ENCODE data around the gene ZNF780B. TPM values are rescaled to one million over a fixed set of nuclear protein-coding genes. Genes with fewer than 3 reads are reported as not detected.

ZNF780B gene
- total and polyA plus RNA-seq, 4 donors: 1.5 to 28.9 (median 11.4) TPM

DNA sequence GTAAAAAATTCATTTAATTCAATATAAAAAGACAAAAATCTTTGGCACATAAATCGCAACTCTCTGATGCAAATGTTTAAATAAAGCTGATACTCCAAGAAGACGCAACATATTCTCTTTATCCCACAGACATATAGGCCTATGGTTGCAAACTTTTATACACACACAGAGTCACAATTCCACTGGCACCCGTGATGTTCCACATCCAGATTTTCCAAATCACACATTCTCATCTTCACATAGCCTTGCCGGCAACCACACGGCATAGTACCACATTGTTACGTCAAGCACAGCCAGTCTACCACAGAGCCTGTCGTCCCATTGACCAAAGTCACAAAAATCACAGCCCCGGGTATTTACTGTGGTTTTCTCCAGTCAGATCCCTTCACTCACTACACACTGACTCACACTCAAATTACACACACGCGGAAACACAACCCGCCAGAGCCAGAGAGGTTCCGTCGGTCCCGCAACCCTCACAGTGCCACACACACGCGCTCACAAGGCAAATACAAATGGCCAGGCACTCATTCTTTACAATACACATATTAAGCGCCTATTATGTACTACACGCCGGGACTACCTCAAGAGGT lies 59.7 kb downstream of the ZNF780B start:
- H3K4me1 ChIP-seq (ENCODE audit: control insufficient read depth in 1 of 2, insufficient read depth in 2 of 2, low read length in 2 of 2): peaks cover 0 to 2% of the 10 kb centered on the region in 2 donors
- peak in 1 of 2 donors; percentile 40 for DNase-seq
- ATAC-seq (ENCODE audit: low FRiP score): peak; percentile 55
- H3K9me3 ChIP-seq (ENCODE audit: control insufficient read depth, low read length): no peaks in the 10 kb centered on the region
- H3K4me3 ChIP-seq (ENCODE audit: low read length in 2 of 2): peak overlapping the region; percentile 39 to 63
- intact Hi-C loops (cut with DNase I): no loop called here
- H3K27me3 ChIP-seq (ENCODE audit: control insufficient read depth in 1 of 2, insufficient read depth in 2 of 2, low read length in 1 of 2): no peaks in the 10 kb centered on the region
- 3 to 4% methylated on average over 19 of the region's 19 CpGs for WGBS, 2 donors
- H3K36me3 ChIP-seq (ENCODE audit: control insufficient read depth in 1 of 2, insufficient read depth in 2 of 2, low read length in 1 of 2): no peaks in the 10 kb centered on the region
- H3K27ac ChIP-seq (ENCODE audit: low read depth in 1 of 2, low read length in 2 of 2): peak overlapping the region in 1 of 2 donors; percentile 87

DNA sequence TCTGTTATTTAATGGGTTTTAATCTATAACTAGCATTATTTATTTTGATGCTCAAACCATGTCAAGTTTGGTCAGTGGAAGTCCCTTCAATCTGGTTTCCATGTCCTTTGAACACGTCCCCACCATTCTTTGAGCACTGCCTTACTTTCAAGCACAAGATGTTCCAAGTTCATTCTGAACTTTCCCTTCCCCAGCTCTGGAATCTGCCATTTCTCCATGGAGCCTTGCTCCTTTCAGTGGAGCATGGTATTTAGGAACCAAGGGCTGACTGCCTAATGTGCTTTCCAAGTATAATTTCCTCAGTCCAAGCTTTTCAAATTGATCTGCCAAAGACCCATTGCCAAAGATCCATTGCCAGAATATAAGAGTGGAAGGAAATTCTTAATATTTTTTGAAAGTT lies 60.2 kb downstream of the ZNF780B start:
- Histone ChIP-seq H3K4me1 (ENCODE audit: control insufficient read depth in 1 of 2, insufficient read depth in 2 of 2, low read length in 2 of 2) (peaks cover 0 to 2% of the 10 kb centered on the region in 2 donors), H3K27ac (ENCODE audit: low read depth in 1 of 2, low read length in 2 of 2) (no peak overlapping the region), H3K4me3 (ENCODE audit: low read length in 2 of 2) (no peak overlapping the region), H3K36me3 (ENCODE audit: control insufficient read depth in 1 of 2, insufficient read depth in 2 of 2, low read length in 1 of 2) (no peaks in the 10 kb centered on the region), H3K9me3 (ENCODE audit: control insufficient read depth, low read length) (no peaks in the 10 kb centered on the region), H3K27me3 (ENCODE audit: control insufficient read depth in 1 of 2, insufficient read depth in 2 of 2, low read length in 1 of 2) (no peaks in the 10 kb centered on the region)
- intact Hi-C loops (cut with DNase I): no loop called here
- ATAC-seq (ENCODE audit: low FRiP score): no peak
- DNase-seq: no peak
- WGBS, 2 donors: 9 to 15% methylated on average over 1 of the region's 1 CpG

- H3K27ac ChIP-seq (ENCODE audit: low read depth in 1 of 2, low read length in 2 of 2): no peak overlapping the region
- no peaks in the 10 kb centered on the region for H3K27me3 ChIP-seq (ENCODE audit: control insufficient read depth in 1 of 2, insufficient read depth in 2 of 2, low read length in 1 of 2)
- DNase-seq (no peak), ATAC-seq (ENCODE audit: low FRiP score) (no peak)
- H3K4me1 ChIP-seq (ENCODE audit: control insufficient read depth in 1 of 2, insufficient read depth in 2 of 2, low read length in 2 of 2): peaks cover 0 to 2% of the 10 kb centered on the region in 2 donors
- H3K36me3 ChIP-seq (ENCODE audit: control insufficient read depth in 1 of 2, insufficient read depth in 2 of 2, low read length in 1 of 2): no peaks in the 10 kb centered on the region
- intact Hi-C loops (cut with DNase I): no loop called here
- H3K4me3 ChIP-seq (ENCODE audit: low read length in 2 of 2): no peak overlapping the region
- no peaks in the 10 kb centered on the region for H3K9me3 ChIP-seq (ENCODE audit: control insufficient read depth, low read length)
Observed at GRCh38 chr19:39994361-39994760, 61.7 kb downstream of the ZNF780B start.

GRCh38 chr19:39993605-39994004 lies 62.4 kb downstream of the ZNF780B start:
- H3K9me3 ChIP-seq (ENCODE audit: control insufficient read depth, low read length): no peaks in the 10 kb centered on the region
- no peak for DNase-seq
- 97 to 100% methylated on average over 1 of the region's 1 CpG for WGBS, 2 donors
- H3K27ac ChIP-seq (ENCODE audit: low read depth in 1 of 2, low read length in 2 of 2): no peak overlapping the region
- H3K36me3 ChIP-seq (ENCODE audit: control insufficient read depth in 1 of 2, insufficient read depth in 2 of 2, low read length in 1 of 2): no peaks in the 10 kb centered on the region
- H3K4me3 ChIP-seq (ENCODE audit: low read length in 2 of 2): no peak overlapping the region
- no peak for ATAC-seq (ENCODE audit: low FRiP score)
- intact Hi-C loops (cut with DNase I): no loop called here
- H3K27me3 ChIP-seq (ENCODE audit: control insufficient read depth in 1 of 2, insufficient read depth in 2 of 2, low read length in 1 of 2): no peaks in the 10 kb centered on the region
- peaks cover 0 to 2% of the 10 kb centered on the region in 2 donors for H3K4me1 ChIP-seq (ENCODE audit: control insufficient read depth in 1 of 2, insufficient read depth in 2 of 2, low read length in 2 of 2)

- ATAC-seq (ENCODE audit: low FRiP score): no peak
- WGBS, 2 donors: 85 to 96% methylated on average over 1 of the region's 1 CpG
- Histone ChIP-seq H3K27me3 (ENCODE audit: control insufficient read depth in 1 of 2, insufficient read depth in 2 of 2, low read length in 1 of 2) (no peaks in the 10 kb centered on the region), H3K27ac (ENCODE audit: low read depth in 1 of 2, low read length in 2 of 2) (no peak overlapping the region), H3K4me1 (ENCODE audit: control insufficient read depth in 1 of 2, insufficient read depth in 2 of 2, low read length in 2 of 2) (no peaks in the 10 kb centered on the region), H3K9me3 (ENCODE audit: control insufficient read depth, low read length) (no peaks in the 10 kb centered on the region), H3K4me3 (ENCODE audit: low read length in 2 of 2) (no peak overlapping the region), H3K36me3 (ENCODE audit: control insufficient read depth in 1 of 2, insufficient read depth in 2 of 2, low read length in 1 of 2) (no peaks in the 10 kb centered on the region)
- no peak for DNase-seq
- intact Hi-C loops (cut with DNase I): no loop called here
Observed at GRCh38 chr19:39987596-39987995, 68.4 kb downstream of the ZNF780B start.

GRCh38 chr19:39987167-39987566 lies 68.9 kb downstream of the ZNF780B start:
- DNase-seq (no peak), ATAC-seq (ENCODE audit: low FRiP score) (no peak)
- H3K9me3 ChIP-seq (ENCODE audit: control insufficient read depth, low read length): no peaks in the 10 kb centered on the region
- H3K27me3 ChIP-seq (ENCODE audit: control insufficient read depth in 1 of 2, insufficient read depth in 2 of 2, low read length in 1 of 2): no peaks in the 10 kb centered on the region
- H3K27ac ChIP-seq (ENCODE audit: low read depth in 1 of 2, low read length in 2 of 2): no peak overlapping the region
- no peaks in the 10 kb centered on the region for H3K36me3 ChIP-seq (ENCODE audit: control insufficient read depth in 1 of 2, insufficient read depth in 2 of 2, low read length in 1 of 2)
- no peaks in the 10 kb centered on the region for H3K4me1 ChIP-seq (ENCODE audit: control insufficient read depth in 1 of 2, insufficient read depth in 2 of 2, low read length in 2 of 2)
- no peak overlapping the region for H3K4me3 ChIP-seq (ENCODE audit: low read length in 2 of 2)
- intact Hi-C loops (cut with DNase I): no loop called here

GRCh38 chr19:39986643-39987042 lies 69.4 kb downstream of the ZNF780B start:
- no peaks in the 10 kb centered on the region for H3K9me3 ChIP-seq (ENCODE audit: control insufficient read depth, low read length)
- H3K27ac ChIP-seq (ENCODE audit: low read depth in 1 of 2, low read length in 2 of 2): no peak overlapping the region
- intact Hi-C loops (cut with DNase I): no loop called here
- no peak for ATAC-seq (ENCODE audit: low FRiP score)
- no peak overlapping the region for H3K4me3 ChIP-seq (ENCODE audit: low read length in 2 of 2)
- H3K27me3 ChIP-seq (ENCODE audit: control insufficient read depth in 1 of 2, insufficient read depth in 2 of 2, low read length in 1 of 2): no peaks in the 10 kb centered on the region
- no peaks in the 10 kb centered on the region for H3K4me1 ChIP-seq (ENCODE audit: control insufficient read depth in 1 of 2, insufficient read depth in 2 of 2, low read length in 2 of 2)
- no peak for DNase-seq
- no peaks in the 10 kb centered on the region for H3K36me3 ChIP-seq (ENCODE audit: control insufficient read depth in 1 of 2, insufficient read depth in 2 of 2, low read length in 1 of 2)

- no peaks in the 10 kb centered on the region for H3K4me1 ChIP-seq (ENCODE audit: control insufficient read depth in 1 of 2, insufficient read depth in 2 of 2, low read length in 2 of 2)
- H3K27ac ChIP-seq (ENCODE audit: low read depth in 1 of 2, low read length in 2 of 2): no peak overlapping the region
- no peak for ATAC-seq (ENCODE audit: low FRiP score)
- peaks cover 0 to 5% of the 10 kb centered on the region in 2 donors for H3K36me3 ChIP-seq (ENCODE audit: control insufficient read depth in 1 of 2, insufficient read depth in 2 of 2, low read length in 1 of 2)
- no peaks in the 10 kb centered on the region for H3K9me3 ChIP-seq (ENCODE audit: control insufficient read depth, low read length)
- no peaks in the 10 kb centered on the region for H3K27me3 ChIP-seq (ENCODE audit: control insufficient read depth in 1 of 2, insufficient read depth in 2 of 2, low read length in 1 of 2)
- no peak overlapping the region for H3K4me3 ChIP-seq (ENCODE audit: low read length in 2 of 2)
- DNase-seq: no peak
- 93 to 97% methylated on average over 5 of the region's 5 CpGs for WGBS, 2 donors
- intact Hi-C loops (cut with DNase I): no loop called here
Observed at GRCh38 chr19:39983695-39984300, 72.2 kb downstream of the ZNF780B start.

GRCh38 chr19:39982883-39983282 lies 73.1 kb downstream of the ZNF780B start:
- H3K4me3 ChIP-seq (ENCODE audit: low read length in 2 of 2): no peak overlapping the region
- H3K36me3 ChIP-seq (ENCODE audit: control insufficient read depth in 1 of 2, insufficient read depth in 2 of 2, low read length in 1 of 2): peaks cover 0 to 5% of the 10 kb centered on the region in 2 donors
- DNase-seq: no peak
- no peak overlapping the region for H3K27ac ChIP-seq (ENCODE audit: low read depth in 1 of 2, low read length in 2 of 2)
- no peak for ATAC-seq (ENCODE audit: low FRiP score)
- H3K27me3 ChIP-seq (ENCODE audit: control insufficient read depth in 1 of 2, insufficient read depth in 2 of 2, low read length in 1 of 2): no peaks in the 10 kb centered on the region
- intact Hi-C loops (cut with DNase I): no loop called here
- no peaks in the 10 kb centered on the region for H3K4me1 ChIP-seq (ENCODE audit: control insufficient read depth in 1 of 2, insufficient read depth in 2 of 2, low read length in 2 of 2)
- H3K9me3 ChIP-seq (ENCODE audit: control insufficient read depth, low read length): no peaks in the 10 kb centered on the region
- 96 to 100% methylated on average over 1 of the region's 1 CpG for WGBS, 2 donors
